Measurements from ENCODE around the gene FXYD4. TPM values are rescaled to one million over a fixed set of nuclear protein-coding genes. Genes with fewer than 3 reads are reported as not detected.

The FXYD4 gene
- total RNA-seq, 1 experiment from 2014 or later: not detected

- no TSS peak for BruUV-seq (replicated peaks)
- Histone ChIP-seq H3K9me3 (no peaks in the 10 kb centered on the region), H3K4me3 (ENCODE audit: low read depth, low read length) (no peak overlapping the region), H3K27me3 (replicated peaks; ENCODE audit: control insufficient read depth, insufficient read depth, low read length) (no peaks in the 10 kb centered on the region), H3K4me1 (peaks cover 36% of the 10 kb centered on the region), H3K36me3 (ENCODE audit: control insufficient read depth, insufficient read depth, low read length) (peaks cover 2% of the 10 kb centered on the region; the same call in 1 of the 2 replicates)
- ChIA-PET POLR2A (interaction anchor here (0.6 kb wide), 1 partner anchor 54 kb away, joined by 6 read pairs; no protein-coding TSS in a partner anchor), CTCF (no interaction called here)
- Mint-ChIP-seq H3K4me3 (ENCODE audit: unreplicated experiment) (no peak overlapping the region), H3K4me1 (ENCODE audit: low read depth, unreplicated experiment) (peaks cover 28% of the 10 kb centered on the region), H3K27me3 (ENCODE audit: insufficient read depth, unreplicated experiment) (no peaks in the 10 kb centered on the region), H3K9me3 (ENCODE audit: unreplicated experiment) (no peaks in the 10 kb centered on the region), H3K27ac (ENCODE audit: unreplicated experiment) (no peak overlapping the region), H3K36me3 (ENCODE audit: insufficient read depth, unreplicated experiment) (no peaks in the 10 kb centered on the region)
- TF ChIP-seq CTCF (IDR thresholded peaks at IDR 0.05; ENCODE audit: insufficient read depth in 1 of 2, low read depth in 1 of 2, low read length in 1 of 2, severe bottlenecking in 1 of 2, unreplicated experiment in 1 of 2): no peak
- no peak for DNase-seq
- intact Hi-C loops (cut with micrococcal nuclease; ENCODE audit: unreplicated experiment): no loop called here
These were observed 28.3 kb upstream of the FXYD4 start for GRCh38 chr10:43343126-43343525.

GRCh38 chr10:43344051-43344450, 27.4 kb upstream of the FXYD4 start:
- Mint-ChIP-seq H3K9me3 (ENCODE audit: unreplicated experiment) (no peaks in the 10 kb centered on the region), H3K27me3 (ENCODE audit: insufficient read depth, unreplicated experiment) (no peaks in the 10 kb centered on the region), H3K4me1 (ENCODE audit: low read depth, unreplicated experiment) (peaks cover 28% of the 10 kb centered on the region), H3K4me3 (ENCODE audit: unreplicated experiment) (no peak overlapping the region), H3K36me3 (ENCODE audit: insufficient read depth, unreplicated experiment) (no peaks in the 10 kb centered on the region), H3K27ac (ENCODE audit: unreplicated experiment) (no peak overlapping the region)
- Histone ChIP-seq H3K27me3 (replicated peaks; ENCODE audit: control insufficient read depth, insufficient read depth, low read length) (no peaks in the 10 kb centered on the region), H3K4me1 (peaks cover 29% of the 10 kb centered on the region), H3K9me3 (no peaks in the 10 kb centered on the region), H3K4me3 (ENCODE audit: low read depth, low read length) (no peak overlapping the region), H3K36me3 (ENCODE audit: control insufficient read depth, insufficient read depth, low read length) (no peaks in the 10 kb centered on the region)
- BruUV-seq (replicated peaks): no TSS peak
- TF ChIP-seq CTCF (IDR thresholded peaks at IDR 0.05; ENCODE audit: insufficient read depth in 1 of 2, low read depth in 1 of 2, low read length in 1 of 2, severe bottlenecking in 1 of 2, unreplicated experiment in 1 of 2): no peak
- DNase-seq: no peak
- intact Hi-C loops (cut with micrococcal nuclease; ENCODE audit: unreplicated experiment): no loop called here
- ChIA-PET POLR2A (no interaction called here), CTCF (interaction anchor here (0.6 kb wide), 1 partner anchor 10 kb away, joined by 3 read pairs; no protein-coding TSS in a partner anchor)

- H3K4me1 ChIP-seq: peaks cover 6% of the 10 kb centered on the region
- POLR2A ChIA-PET: no interaction called here
- no peaks in the 10 kb centered on the region for H3K36me3 ChIP-seq (ENCODE audit: control insufficient read depth, insufficient read depth, low read length)
- no TSS peak for BruUV-seq (replicated peaks)
- intact Hi-C loops (cut with micrococcal nuclease; ENCODE audit: unreplicated experiment): loop anchor here (1.0 to 2.0 kb wide), 6 partner anchors 31 to 178 kb away; no protein-coding TSS in a partner anchor
- H3K4me3 ChIP-seq (ENCODE audit: low read depth, low read length): no peak overlapping the region
- peaks cover 6% of the 10 kb centered on the region for H3K4me1 Mint-ChIP-seq (ENCODE audit: low read depth, unreplicated experiment)
- peak overlapping the region; percentile 1 for H3K27ac Mint-ChIP-seq (ENCODE audit: unreplicated experiment)
- no peak overlapping the region for H3K4me3 Mint-ChIP-seq (ENCODE audit: unreplicated experiment)
- H3K27me3 ChIP-seq (replicated peaks; ENCODE audit: control insufficient read depth, insufficient read depth, low read length): no peaks in the 10 kb centered on the region
- no peaks in the 10 kb centered on the region for H3K36me3 Mint-ChIP-seq (ENCODE audit: insufficient read depth, unreplicated experiment)
- H3K27me3 Mint-ChIP-seq (ENCODE audit: insufficient read depth, unreplicated experiment): no peaks in the 10 kb centered on the region
- no peak for TF ChIP-seq CTCF (IDR thresholded peaks at IDR 0.05; ENCODE audit: insufficient read depth in 1 of 2, low read depth in 1 of 2, low read length in 1 of 2, severe bottlenecking in 1 of 2, unreplicated experiment in 1 of 2)
- H3K9me3 Mint-ChIP-seq (ENCODE audit: unreplicated experiment): no peaks in the 10 kb centered on the region
- no peaks in the 10 kb centered on the region for H3K9me3 ChIP-seq
- CTCF ChIA-PET: interaction anchor here (0.7 to 2.9 kb wide), 4 partner anchors 53 to 1742 kb away, joined by 3 to 42 read pairs (median 19); partner anchors contain the start of gene RASGEF1A
- no peak for DNase-seq
These were observed 23.4 kb upstream of the FXYD4 start for GRCh38 chr10:43347997-43348396.
